Stimulated activated CD4-positive, alpha-beta T cell treated with anti-CD3 and anti-CD28 coated beads, Interleukin-12 subunit alpha, Interleukin-12 subunit beta, amount 100 ng/mL, for 4 hours (primary cell): ENCODE measurements around the gene MRPL23.

ENCODE experiments used
- DNase-seq: peaks from one replicate; pipeline ENCODE4 v3.0.0-alpha.2; 2020

The MRPL23 gene

DNA sequence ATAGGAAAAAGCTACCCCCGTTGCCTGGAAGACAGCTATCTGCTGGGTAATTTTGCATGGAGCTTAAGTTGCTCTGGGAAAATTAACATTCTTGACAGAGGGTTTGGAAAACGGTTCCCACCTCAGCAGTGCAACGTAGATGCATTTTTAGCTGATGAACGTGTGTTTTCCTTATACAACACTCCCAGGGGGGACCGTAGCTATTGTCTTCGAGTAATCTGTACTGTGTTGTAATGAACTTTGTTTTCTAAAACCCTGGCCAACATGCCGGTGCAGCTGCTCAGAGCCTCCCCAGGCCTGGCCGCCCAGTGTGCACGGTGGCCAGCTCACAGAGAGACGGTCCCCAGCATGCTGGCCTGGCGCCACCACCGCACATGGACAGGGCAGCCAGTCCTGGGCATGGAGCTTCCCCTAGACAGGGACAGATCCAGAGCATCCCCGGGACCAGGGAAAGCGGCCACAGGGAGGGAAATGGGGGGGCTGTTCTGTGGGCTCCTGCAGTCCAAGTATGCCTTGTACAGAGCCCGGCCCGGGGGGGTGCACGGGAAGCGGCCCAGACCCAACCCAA, 25.5 kb upstream of the MRPL23 start:
- DNase-seq: no peak

GRCh38 chr11:1922481-1923081, 24.6 kb upstream of the MRPL23 start:
- DNase-seq: no peak

DNA sequence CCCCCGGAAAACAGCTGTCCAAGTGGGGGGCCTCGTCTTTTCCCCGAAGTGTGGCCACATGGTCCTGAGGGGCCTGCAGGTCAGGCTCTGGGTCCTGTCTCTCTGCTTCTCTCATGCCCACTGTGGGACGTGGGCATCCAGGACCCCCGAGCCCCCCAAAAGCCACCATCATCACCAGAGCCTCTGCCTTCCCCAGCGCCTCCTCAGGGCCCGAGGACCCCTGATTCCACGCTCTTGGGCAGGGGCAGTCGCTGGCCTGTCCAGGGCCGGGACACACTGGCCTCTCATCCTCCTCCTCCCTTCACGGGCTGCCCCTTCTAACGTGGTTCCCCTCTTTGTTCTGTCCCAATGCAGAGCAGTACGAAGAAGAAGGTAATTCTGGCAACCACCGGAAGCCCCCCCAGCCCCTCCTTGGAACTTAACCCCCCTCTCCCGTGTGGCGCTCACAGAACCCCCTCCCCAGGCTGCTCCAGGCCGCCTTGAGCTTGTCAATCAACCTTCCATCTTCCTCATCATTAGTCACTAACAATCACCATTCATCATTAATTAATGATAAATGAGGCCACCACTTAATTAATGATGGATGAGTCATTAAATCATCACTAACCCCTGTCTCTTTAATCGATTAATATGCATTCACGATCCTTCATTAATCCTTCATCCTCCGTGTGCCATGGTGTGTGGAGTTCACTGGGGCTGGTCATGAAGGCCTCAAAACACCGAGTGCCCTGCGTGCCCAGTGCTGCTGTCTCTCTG, 23.8 kb upstream of the MRPL23 start:
- no peak for DNase-seq

- DNase-seq: no peak
These were observed 23.0 kb upstream of the MRPL23 start for GRCh38 chr11:1924181-1924580.

DNA sequence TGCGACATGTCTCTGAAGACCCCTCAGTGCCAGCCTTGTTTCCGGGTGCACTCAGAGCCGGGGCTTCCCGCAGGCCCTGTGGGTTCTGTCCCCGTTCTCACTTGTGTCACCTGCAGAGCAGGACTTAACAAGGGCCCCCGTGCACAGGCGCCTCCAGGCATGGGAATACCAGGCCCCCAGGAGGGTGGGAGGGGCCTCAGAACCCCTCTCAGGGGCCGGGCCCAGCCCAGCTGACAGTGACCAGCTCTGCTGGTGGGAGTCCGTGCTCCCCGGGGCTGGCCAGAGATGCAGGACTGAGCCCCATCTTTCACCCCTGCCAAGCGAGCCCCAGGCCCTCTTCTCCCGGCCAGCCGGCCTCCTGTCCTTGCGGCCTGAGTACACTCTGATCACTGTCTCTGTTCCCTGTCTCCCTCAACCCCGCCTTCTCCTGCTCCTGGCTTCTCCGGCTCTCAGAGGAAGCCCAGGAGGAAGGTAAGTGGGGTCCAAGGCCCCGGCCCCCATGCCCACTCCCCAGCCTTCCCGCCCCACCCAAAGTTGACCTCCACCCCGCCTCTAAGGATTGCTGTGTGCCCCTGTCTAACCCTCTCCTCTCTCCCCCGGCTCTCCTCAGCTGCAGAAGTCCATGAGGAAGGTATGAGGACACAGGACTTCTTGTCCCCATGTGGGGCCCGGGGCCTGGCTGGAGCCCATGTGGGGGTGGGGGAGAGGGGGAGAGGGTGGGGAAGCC, 22.3 kb upstream of the MRPL23 start:
- DNase-seq: no peak

GRCh38 chr11:1925373-1926155, 21.6 kb upstream of the MRPL23 start:
- no peak for DNase-seq

GRCh38 chr11:1926156-1927025, 20.7 kb upstream of the MRPL23 start:
- no peak for DNase-seq

GRCh38 chr11:1927026-1927847, 19.9 kb upstream of the MRPL23 start:
- DNase-seq: no peak

DNA sequence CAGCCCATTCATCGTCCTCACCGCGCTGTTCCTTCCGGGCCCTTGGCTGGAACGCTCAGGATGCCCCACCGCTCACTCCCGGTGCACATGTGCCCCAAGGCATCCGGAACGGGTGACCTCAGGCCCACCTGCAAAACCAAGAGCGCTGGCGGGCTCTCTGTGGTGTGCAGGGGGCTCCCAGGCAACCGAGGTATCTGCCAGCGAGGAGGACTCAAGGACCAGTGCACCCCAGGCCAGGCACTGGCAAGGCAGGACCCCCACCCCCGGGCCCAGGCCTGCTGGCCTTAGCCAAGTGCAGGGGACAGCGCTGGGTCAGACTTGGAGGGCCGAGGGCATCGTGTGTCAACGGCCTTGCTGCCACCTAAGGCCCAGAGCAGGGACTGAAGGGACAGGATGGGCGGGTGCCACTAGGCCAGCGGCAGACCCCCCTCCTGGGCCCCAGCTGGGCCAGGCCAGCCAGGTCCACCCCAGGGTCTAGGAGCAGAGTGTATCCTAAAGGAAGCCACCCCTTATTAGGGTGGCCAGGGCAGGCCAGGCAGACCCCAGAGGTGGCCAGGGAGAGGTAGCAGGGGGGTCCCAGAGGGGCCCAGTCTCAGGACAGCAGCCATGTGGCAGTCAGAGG, 19.2 kb upstream of the MRPL23 start:
- DNase-seq: no peak

GRCh38 chr11:1928470-1928890, 18.7 kb upstream of the MRPL23 start:
- DNase-seq: no peak

- no peak for DNase-seq
These were observed 18.1 kb upstream of the MRPL23 start for GRCh38 chr11:1928891-1929541.

- DNase-seq: no peak
These were observed 17.3 kb upstream of the MRPL23 start for GRCh38 chr11:1929621-1930461.

DNA sequence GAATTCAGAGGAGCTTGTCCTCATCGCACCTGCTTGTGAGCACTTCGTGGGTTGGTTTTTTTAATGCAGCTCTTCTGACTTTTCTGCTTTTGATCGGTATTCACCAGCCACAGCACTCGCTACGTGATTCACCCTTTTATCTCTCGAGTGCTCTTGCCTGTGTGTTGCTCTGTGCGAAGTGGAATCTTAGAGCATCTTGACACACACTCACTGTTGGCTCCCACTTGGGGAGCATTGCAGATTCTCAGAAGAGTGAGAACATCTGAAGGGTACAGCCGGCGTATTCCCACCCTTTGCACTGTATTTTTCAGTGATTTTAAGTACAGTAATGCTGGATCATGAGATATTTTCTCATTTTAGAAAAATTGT, 16.7 kb upstream of the MRPL23 start:
- DNase-seq: no peak

DNA sequence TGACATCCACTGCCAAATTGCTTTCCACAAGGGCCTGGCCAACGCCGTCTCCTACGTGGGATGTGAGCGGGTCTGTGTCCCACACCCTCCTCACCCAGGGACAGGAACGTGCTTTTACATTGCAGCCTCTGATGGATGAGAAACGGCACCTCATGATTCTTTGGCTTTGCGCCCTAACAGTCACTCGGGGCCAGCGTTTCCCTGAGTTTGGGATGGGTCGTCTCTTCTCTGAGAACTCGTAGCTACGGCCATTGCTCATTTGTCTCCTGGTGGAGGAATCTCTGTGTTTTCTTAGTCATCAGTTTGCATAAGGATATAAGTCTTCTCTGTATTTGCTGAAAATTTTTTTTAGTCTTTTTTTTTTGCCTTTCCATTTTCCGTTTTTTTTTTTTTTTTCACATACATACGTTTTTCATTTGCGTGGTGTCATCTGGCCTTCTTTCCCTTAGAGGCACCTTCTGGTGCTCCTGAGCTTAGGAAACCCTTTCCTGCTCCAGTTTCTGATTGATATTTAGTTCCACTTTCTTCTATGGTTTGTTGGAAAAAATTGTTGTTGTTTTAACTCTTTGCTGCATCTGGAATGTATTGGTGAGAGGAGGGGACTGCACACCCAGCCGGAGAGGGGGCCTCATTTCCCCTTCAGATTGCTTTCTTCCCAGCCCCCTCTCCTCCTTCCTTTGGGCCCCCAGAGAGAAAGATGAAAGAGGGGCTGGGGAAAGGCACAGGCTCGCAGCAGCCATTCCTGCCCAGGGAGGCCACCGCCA, 15.6 kb upstream of the MRPL23 start:
- no peak for DNase-seq

DNA sequence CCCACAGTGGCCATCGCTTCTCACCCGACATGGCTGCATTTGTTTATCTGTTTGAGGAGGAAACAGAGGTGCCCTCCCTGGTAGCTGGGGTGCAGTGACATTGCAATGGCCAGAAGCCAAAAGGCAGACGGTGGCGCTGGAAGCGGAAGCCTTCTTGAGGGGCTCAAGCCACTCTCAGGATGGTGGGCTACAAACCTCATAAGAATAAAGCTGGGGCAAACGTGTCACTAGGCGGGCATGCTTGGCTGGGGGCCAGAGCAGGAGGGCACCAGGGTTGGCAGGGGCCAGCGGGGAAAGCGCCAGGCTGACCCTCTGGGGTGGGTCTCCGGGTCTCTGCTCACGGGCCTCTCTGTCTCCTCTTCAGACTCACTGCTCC, 15.0 kb upstream of the MRPL23 start:
- DNase-seq: no peak

GRCh38 chr11:1932681-1933080, 14.5 kb upstream of the MRPL23 start:
- no peak for DNase-seq

DNA sequence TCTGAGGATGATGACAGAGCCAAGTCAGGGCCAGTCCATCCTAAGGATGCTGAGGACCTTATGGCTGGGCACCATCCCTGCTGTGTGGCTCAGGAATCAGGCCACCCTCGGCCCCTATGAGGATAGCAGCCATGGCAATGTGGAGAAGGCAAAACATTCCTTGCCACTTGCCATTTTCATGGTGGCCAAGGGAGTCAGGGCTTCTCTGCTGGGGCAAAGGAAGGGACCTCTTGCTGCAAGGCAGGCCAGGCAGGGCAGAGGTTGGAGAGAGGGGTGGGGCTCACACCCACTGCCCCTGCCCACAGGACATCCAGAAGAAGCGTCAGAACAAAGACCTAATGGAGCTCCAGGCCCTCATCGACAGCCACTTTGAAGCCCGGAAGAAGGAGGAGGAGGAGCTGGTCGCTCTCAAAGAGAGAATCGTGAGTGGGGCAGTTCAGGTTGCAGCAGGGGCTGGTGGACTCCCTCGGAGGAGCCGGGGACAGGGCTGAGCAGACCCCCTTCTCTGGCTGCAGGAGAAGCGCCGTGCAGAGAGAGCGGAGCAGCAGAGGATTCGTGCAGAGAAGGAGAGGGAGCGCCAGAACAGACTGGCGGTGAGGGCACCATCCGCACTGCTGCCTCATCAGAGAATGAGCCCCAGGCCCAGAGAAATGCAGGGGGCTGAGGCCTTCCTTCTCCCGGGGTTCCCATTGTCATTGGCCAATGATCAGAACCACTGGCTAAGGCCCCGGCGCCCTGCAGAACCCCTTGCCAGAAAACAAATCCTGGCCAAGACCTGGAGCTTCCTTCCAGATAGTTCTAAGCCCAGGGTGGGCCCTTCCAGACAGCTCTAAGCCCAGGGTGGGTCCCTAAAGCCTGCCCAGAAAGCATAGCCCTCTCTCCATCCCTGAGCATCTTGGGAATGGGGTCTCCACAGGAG, 13.5 kb upstream of the MRPL23 start:
- no peak for DNase-seq
